Breast epithelium (tissue), 3 donors: ENCODE data around the gene LBP.

Experiments
- POLR2A ChIP-seq: fragments of 450-650 bp; IDR thresholded peaks from one replicate; pipeline ENCODE4 v1.6.1; 2016; ENCODE audit warnings: antibody characterized with exemption, mild to moderate bottlenecking, moderate library complexity
- TF ChIP-seq, protein P1 (sequence below), 3 donors: fragments of 450-650 bp; IDR thresholded peaks; one replicate each; pipeline ENCODE4 v1.5.1; 2016 to 2017; ENCODE audit warnings: antibody characterized with exemption in 3 of 3, mild to moderate bottlenecking in 3 of 3, moderate library complexity in 3 of 3

DNA sequence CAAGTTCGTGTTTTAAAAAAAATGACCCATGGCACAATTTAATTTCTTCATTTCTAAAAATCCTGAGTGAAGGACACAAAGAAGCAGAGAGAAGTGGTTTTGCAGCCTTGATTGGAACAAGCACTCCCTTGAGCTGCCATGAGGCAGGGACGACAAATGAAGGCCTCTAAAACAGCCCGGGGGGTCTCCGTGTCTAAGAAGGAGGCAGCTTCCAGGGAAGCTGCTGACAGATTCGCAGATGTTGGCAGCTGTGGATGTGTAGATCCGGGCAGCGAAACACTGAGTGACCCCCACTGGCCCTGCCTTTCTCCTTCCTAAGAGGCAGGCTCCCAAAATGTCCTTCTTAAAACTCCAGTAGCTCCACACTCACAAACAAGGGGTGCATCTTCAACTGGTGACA lies 9.6 kb upstream of the LBP start:
- no peak for TF ChIP-seq POLR2A
- TF ChIP-seq, protein P1, sequence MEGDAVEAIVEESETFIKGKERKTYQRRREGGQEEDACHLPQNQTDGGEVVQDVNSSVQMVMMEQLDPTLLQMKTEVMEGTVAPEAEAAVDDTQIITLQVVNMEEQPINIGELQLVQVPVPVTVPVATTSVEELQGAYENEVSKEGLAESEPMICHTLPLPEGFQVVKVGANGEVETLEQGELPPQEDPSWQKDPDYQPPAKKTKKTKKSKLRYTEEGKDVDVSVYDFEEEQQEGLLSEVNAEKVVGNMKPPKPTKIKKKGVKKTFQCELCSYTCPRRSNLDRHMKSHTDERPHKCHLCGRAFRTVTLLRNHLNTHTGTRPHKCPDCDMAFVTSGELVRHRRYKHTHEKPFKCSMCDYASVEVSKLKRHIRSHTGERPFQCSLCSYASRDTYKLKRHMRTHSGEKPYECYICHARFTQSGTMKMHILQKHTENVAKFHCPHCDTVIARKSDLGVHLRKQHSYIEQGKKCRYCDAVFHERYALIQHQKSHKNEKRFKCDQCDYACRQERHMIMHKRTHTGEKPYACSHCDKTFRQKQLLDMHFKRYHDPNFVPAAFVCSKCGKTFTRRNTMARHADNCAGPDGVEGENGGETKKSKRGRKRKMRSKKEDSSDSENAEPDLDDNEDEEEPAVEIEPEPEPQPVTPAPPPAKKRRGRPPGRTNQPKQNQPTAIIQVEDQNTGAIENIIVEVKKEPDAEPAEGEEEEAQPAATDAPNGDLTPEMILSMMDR (IDR thresholded peaks at IDR 0.05): no peak
